ENCODE data around the gene HSD17B13.

DNA sequence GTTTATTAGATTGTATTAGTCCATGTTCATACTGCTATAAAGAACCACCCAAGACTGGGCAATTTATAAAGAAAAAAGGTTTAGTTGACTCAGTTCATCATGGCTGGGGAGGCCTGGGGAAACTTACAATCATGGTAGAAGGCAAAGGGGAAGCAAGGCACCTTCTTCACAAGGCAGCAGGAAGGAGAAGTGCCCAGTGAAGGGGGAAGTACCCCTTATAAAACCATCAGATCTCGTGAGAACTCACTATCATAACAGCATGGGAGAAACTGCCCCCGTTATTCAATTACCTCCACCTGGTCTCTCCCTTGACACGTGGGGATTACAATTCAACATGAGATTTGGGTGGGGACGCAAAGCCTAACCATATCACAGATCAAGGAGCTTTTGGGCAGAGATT, 8.1 kb upstream of the HSD17B13 start:
- TF ChIP-seq, protein P1, sequence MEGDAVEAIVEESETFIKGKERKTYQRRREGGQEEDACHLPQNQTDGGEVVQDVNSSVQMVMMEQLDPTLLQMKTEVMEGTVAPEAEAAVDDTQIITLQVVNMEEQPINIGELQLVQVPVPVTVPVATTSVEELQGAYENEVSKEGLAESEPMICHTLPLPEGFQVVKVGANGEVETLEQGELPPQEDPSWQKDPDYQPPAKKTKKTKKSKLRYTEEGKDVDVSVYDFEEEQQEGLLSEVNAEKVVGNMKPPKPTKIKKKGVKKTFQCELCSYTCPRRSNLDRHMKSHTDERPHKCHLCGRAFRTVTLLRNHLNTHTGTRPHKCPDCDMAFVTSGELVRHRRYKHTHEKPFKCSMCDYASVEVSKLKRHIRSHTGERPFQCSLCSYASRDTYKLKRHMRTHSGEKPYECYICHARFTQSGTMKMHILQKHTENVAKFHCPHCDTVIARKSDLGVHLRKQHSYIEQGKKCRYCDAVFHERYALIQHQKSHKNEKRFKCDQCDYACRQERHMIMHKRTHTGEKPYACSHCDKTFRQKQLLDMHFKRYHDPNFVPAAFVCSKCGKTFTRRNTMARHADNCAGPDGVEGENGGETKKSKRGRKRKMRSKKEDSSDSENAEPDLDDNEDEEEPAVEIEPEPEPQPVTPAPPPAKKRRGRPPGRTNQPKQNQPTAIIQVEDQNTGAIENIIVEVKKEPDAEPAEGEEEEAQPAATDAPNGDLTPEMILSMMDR (IDR thresholded peaks at IDR 0.05; ENCODE audit: poor library complexity), result no peak
- TF ChIP-seq EZH2 (IDR thresholded peaks at IDR 0.05; ENCODE audit: borderline replicate concordance) (no peak), EZH2phosphoT487 (IDR thresholded peaks at IDR 0.05; ENCODE audit: low read depth, severe bottlenecking, unreplicated experiment) (no peak)

Data from hepatocyte (in vitro differentiated cells).